DND-41 (cell line): Measurements from ENCODE around the gene HOXA13.

Experiments
- ATAC-seq: fragments of 200-7000 bp; cut with Tn5 transposase; 3 replicates; pipeline ENCODE4 v1.9.1; 2021; ENCODE audit warnings: low read depth; ENCODE audit not compliant: insufficient read depth
- DNase-seq: peaks from one replicate; pipeline ENCODE4 v3.0.0-alpha.2; 2020
- H2AFZ ChIP-seq: 2 replicates; pipeline ENCODE4 v1.6.0; 2012; ENCODE audit warnings: low read depth, low read length
- H3K27ac ChIP-seq: 2 replicates; pipeline ENCODE4 v1.5.1; 2012; ENCODE audit warnings: low read length, inconsistent platforms
- H3K27me3 ChIP-seq: fragments of 200-600 bp; sonication (generic); 2 replicates; pipeline ENCODE4 v1.6.0; 2012; ENCODE audit warnings: low read length, mild to moderate bottlenecking, inconsistent platforms; ENCODE audit not compliant: insufficient read depth, poor library complexity
- H3K36me3 ChIP-seq: 2 replicates; pipeline ENCODE4 v1.5.1; 2012; ENCODE audit warnings: low read length, inconsistent platforms; ENCODE audit not compliant: insufficient read depth
- H3K4me1 ChIP-seq: 2 replicates; pipeline ENCODE4 v1.5.1; 2012; ENCODE audit warnings: mild to moderate bottlenecking, low read length; ENCODE audit not compliant: insufficient read depth
- H3K4me2 ChIP-seq: 2 replicates; pipeline ENCODE4 v1.6.0; 2012; ENCODE audit warnings: mild to moderate bottlenecking, moderate library complexity, low read length, inconsistent platforms; ENCODE audit not compliant: insufficient read depth
- H3K4me3 ChIP-seq, 2 experiments: fragments of 200-600 bp in 1 of 2; shearing (Covaris generic) in 1 of 2; 2 replicates each; pipeline ENCODE4 v1.5.1; 2012 to 2016; ENCODE audit warnings: inconsistent platforms in 2 of 2, low read length in 2 of 2, mild to moderate bottlenecking in 2 of 2, low read depth in 1 of 2, moderate library complexity in 1 of 2
- H3K79me2 ChIP-seq: 2 replicates; pipeline ENCODE4 v1.6.0; 2012; ENCODE audit warnings: low read length, inconsistent platforms; ENCODE audit not compliant: insufficient read depth
- H3K9ac ChIP-seq: 2 replicates; pipeline ENCODE4 v1.6.0; 2012; ENCODE audit warnings: low read depth, mild to moderate bottlenecking, inconsistent platforms, low read length, moderate library complexity
- H3K9me3 ChIP-seq: 2 replicates; pipeline ENCODE4 v1.5.1; 2012; ENCODE audit warnings: low read length, moderate library complexity, mild to moderate bottlenecking, inconsistent platforms; ENCODE audit not compliant: insufficient read depth, severe bottlenecking
- H4K20me1 ChIP-seq: 2 replicates; pipeline ENCODE4 v1.6.0; 2012; ENCODE audit warnings: low read length; ENCODE audit not compliant: insufficient read depth
- CTCF ChIP-seq: IDR thresholded peaks from 2 replicates; pipeline ENCODE4 v1.5.1; 2012; ENCODE audit warnings: borderline replicate concordance, low read length, moderate library complexity, mild to moderate bottlenecking; ENCODE audit not compliant: poor library complexity, severe bottlenecking; ENCODE audit errors: extremely low read depth
- EZH2 ChIP-seq: IDR thresholded peaks from 3 replicates; pipeline ENCODE4 v1.6.1; 2012; ENCODE audit warnings: borderline replicate concordance, low read depth, mild to moderate bottlenecking, moderate library complexity, low read length, inconsistent platforms; ENCODE audit not compliant: severe bottlenecking

The HOXA13 gene

GRCh38 chr7:27247452-27248426, 47.8 kb upstream of the HOXA13 start:
- Histone ChIP-seq H3K4me2 (no peak overlapping the region), H3K36me3 (no peaks in the 10 kb centered on the region), H3K9ac (no peak overlapping the region), H3K27me3 (peaks cover 3% of the 10 kb centered on the region), H3K79me2 (no peaks in the 10 kb centered on the region), H3K4me3 (no peak overlapping the region), H3K4me1 (no peaks in the 10 kb centered on the region), H3K27ac (no peak overlapping the region), H3K9me3 (no peaks in the 10 kb centered on the region), H2AFZ (no peak overlapping the region), H4K20me1 (no peaks in the 10 kb centered on the region)
- no peak for TF ChIP-seq EZH2
- no peak for ATAC-seq
- no peak for DNase-seq

GRCh38 chr7:27247000-27247399, 47.1 kb upstream of the HOXA13 start:
- Histone ChIP-seq H3K9me3 (no peaks in the 10 kb centered on the region), H4K20me1 (no peaks in the 10 kb centered on the region), H3K27me3 (peaks cover 3% of the 10 kb centered on the region), H3K27ac (no peak overlapping the region), H3K4me2 (no peak overlapping the region), H3K4me3 (no peak overlapping the region), H3K9ac (no peak overlapping the region), H3K36me3 (no peaks in the 10 kb centered on the region), H3K79me2 (no peaks in the 10 kb centered on the region), H3K4me1 (no peaks in the 10 kb centered on the region), H2AFZ (no peak overlapping the region)
- DNase-seq (no peak), ATAC-seq (no peak)
- no peak for TF ChIP-seq CTCF
- no peak for TF ChIP-seq EZH2

GRCh38 chr7:27245798-27246691, 46.2 kb upstream of the HOXA13 start:
- H3K4me1 ChIP-seq, result no peaks in the 10 kb centered on the region
- TF ChIP-seq CTCF, result no peak
- no peak for TF ChIP-seq EZH2
- H3K4me2 ChIP-seq, result no peak overlapping the region
- H4K20me1 ChIP-seq, result no peaks in the 10 kb centered on the region
- H3K4me3 ChIP-seq, result no peak overlapping the region
- H3K79me2 ChIP-seq, result no peaks in the 10 kb centered on the region
- ATAC-seq (no peak), DNase-seq (no peak)
- no peak overlapping the region for H2AFZ ChIP-seq
- H3K27ac ChIP-seq, result no peak overlapping the region
- H3K36me3 ChIP-seq, result no peaks in the 10 kb centered on the region
- no peaks in the 10 kb centered on the region for H3K9me3 ChIP-seq
- peaks cover 3% of the 10 kb centered on the region for H3K27me3 ChIP-seq
- no peak overlapping the region for H3K9ac ChIP-seq
